Keratinocyte (primary cell): Measurements from ENCODE around the gene BTBD16.

Source experiments
- EZH2 ChIP-seq: IDR thresholded peaks from one replicate; pipeline ENCODE4 v1.6.1; 2012; ENCODE audit warnings: inconsistent platforms, mild to moderate bottlenecking, low read length, moderate library complexity
- TF ChIP-seq, protein P1 (sequence below), 3 experiments: IDR thresholded peaks in 1 of 3; conservative IDR thresholded peaks in 1 of 3; optimal IDR thresholded peaks in 1 of 3; 2 replicates in 2 of 3; 3 replicates in 1 of 3; pipeline versions ENCODE3 to v1.5.1; 2011; ENCODE audit warnings: low read length in 3 of 3, mild to moderate bottlenecking in 3 of 3, moderate library complexity in 2 of 3, control low read depth in 1 of 3, inconsistent platforms in 1 of 3; ENCODE audit not compliant: insufficient read depth in 2 of 3; ENCODE audit errors: extremely low read depth in 1 of 3

DNA sequence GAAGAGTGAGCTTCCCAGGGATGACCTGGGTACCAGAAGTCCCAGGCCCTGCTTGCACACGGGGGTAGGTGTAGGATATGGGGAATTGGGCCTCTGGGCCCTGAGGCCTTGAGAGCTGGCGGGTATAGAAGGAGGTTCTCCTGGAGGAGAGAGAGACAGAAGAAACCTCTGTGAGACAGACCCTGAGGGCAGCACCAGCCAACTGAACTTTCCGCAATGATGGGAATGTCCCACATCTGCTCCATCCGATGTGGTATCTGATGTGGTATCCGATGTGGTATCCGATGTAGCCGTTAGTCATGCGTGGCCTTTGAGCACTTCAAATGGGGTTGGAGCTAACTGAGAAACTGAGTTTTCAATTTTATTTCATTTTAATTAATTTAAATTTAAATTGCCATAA, 72.8 kb downstream of the BTBD16 start:
- TF ChIP-seq, protein P1, sequence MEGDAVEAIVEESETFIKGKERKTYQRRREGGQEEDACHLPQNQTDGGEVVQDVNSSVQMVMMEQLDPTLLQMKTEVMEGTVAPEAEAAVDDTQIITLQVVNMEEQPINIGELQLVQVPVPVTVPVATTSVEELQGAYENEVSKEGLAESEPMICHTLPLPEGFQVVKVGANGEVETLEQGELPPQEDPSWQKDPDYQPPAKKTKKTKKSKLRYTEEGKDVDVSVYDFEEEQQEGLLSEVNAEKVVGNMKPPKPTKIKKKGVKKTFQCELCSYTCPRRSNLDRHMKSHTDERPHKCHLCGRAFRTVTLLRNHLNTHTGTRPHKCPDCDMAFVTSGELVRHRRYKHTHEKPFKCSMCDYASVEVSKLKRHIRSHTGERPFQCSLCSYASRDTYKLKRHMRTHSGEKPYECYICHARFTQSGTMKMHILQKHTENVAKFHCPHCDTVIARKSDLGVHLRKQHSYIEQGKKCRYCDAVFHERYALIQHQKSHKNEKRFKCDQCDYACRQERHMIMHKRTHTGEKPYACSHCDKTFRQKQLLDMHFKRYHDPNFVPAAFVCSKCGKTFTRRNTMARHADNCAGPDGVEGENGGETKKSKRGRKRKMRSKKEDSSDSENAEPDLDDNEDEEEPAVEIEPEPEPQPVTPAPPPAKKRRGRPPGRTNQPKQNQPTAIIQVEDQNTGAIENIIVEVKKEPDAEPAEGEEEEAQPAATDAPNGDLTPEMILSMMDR (optimal IDR thresholded peaks at IDR 0.05 in 1 of 3, IDR thresholded peaks at IDR 0.05 in 1 of 3, conservative IDR thresholded peaks at IDR 0.05 in 1 of 3; ENCODE audit: extremely low read depth in 1 of 3, insufficient read depth in 2 of 3, low read length in 3 of 3): no peak
- TF ChIP-seq EZH2: no peak
